ENCODE results near the gene CNTNAP2.

- TF ChIP-seq POLR2A (IDR thresholded peaks at IDR 0.05) (no peak), CTCF (IDR thresholded peaks at IDR 0.05) (no peak)
Measured at GRCh38 chr7:147810269-147810668, 1693.7 kb downstream of the CNTNAP2 start.
